Esophagus muscularis mucosa (tissue), 4 donors: ENCODE results near the gene IL1R2. TPM values are rescaled to one million over a fixed set of nuclear protein-coding genes. Genes with fewer than 3 reads are reported as not detected.

Experiments used
- DNase-seq: peaks from one replicate; pipeline ENCODE4 v3.0.0-alpha.2; 2017; ENCODE audit errors: extremely low spot score
- H3K27ac ChIP-seq, 4 donors: fragments of 200-600 bp; sonication (generic); replicated peaks in 1 of 4; 1 replicate in 3 of 4; 2 replicates in 1 of 4; pipeline ENCODE4 v1.5.1; 2016 to 2019; ENCODE audit warnings: mild to moderate bottlenecking in 1 of 4
- H3K27me3 ChIP-seq, 4 donors: fragments of 200-600 bp; sonication (generic); one replicate each; pipeline versions ENCODE4 v1.5.1 to v1.6.0; 2016 to 2019
- H3K36me3 ChIP-seq, 4 donors: fragments of 200-600 bp; sonication (generic); one replicate each; pipeline ENCODE4 v1.5.1; 2016 to 2019
- H3K4me1 ChIP-seq, 4 donors: fragments of 200-600 bp; sonication (generic); one replicate each; pipeline ENCODE4 v1.5.1; 2016 to 2019
- H3K4me3 ChIP-seq, 4 donors: fragments of 200-600 bp; sonication (generic); 1 replicate in 2 of 4; 2 replicates in 2 of 4; pipeline ENCODE4 v1.5.1; 2016 to 2019; ENCODE audit warnings: mild to moderate bottlenecking in 4 of 4, moderate library complexity in 1 of 4
- H3K9me3 ChIP-seq, 4 donors: fragments of 200-600 bp; sonication (generic); 1 replicate in 3 of 4; 2 replicates in 1 of 4; pipeline ENCODE4 v1.5.1; 2016 to 2019
- EP300 ChIP-seq: sonication (generic); formaldehyde crosslinking; IDR thresholded peaks from one replicate; pipeline ENCODE4 v1.6.1; 2017; ENCODE audit warnings: antibody characterized with exemption
- POLR2A ChIP-seq: fragments of 450-650 bp; IDR thresholded peaks from one replicate; pipeline ENCODE4 v1.6.1; 2017; ENCODE audit warnings: antibody characterized with exemption, moderate library complexity, mild to moderate bottlenecking, low read depth
- POLR2AphosphoS5 ChIP-seq, 2 donors: sonication (generic); formaldehyde crosslinking; IDR thresholded peaks; one replicate each; pipeline ENCODE4 v1.6.1; 2017; ENCODE audit warnings: antibody characterized with exemption in 2 of 2
- WGBS: methylation state at CpG from one replicate; pipeline ENCODE4 v1.1.5; 2018; 5-methylcytosine and 5-hydroxymethylcytosine counted together
- intact Hi-C: fragments of 100-400 bp; cut with DNase I; formaldehyde crosslinking; loops from one replicate; pipeline ENCODE4 v1.15.1; 2023
- total RNA-seq, 4 donors: library from RNA; depleted of rRNA; stranded (reverse); fragments of >200 nt; gene quantifications; one replicate each; pipeline versions ENCODE4 v1.1.0 to v1.2.1, GENCODE V29; 2016
- TF ChIP-seq, protein P1 (sequence below), 3 experiments: fragments of 200-600 bp in 2 of 3; fragments of 450-650 bp in 1 of 3; sonication (generic) in 2 of 3; IDR thresholded peaks; one replicate each; pipeline ENCODE4 v1.5.1; 2017 to 2019; ENCODE audit warnings: antibody characterized with exemption in 3 of 3, mild to moderate bottlenecking in 2 of 3, moderate library complexity in 1 of 3

The IL1R2 gene
- total RNA-seq, 4 donors from 2014 or later = 2.5 to 56.2 (median 6.4) TPM

DNA sequence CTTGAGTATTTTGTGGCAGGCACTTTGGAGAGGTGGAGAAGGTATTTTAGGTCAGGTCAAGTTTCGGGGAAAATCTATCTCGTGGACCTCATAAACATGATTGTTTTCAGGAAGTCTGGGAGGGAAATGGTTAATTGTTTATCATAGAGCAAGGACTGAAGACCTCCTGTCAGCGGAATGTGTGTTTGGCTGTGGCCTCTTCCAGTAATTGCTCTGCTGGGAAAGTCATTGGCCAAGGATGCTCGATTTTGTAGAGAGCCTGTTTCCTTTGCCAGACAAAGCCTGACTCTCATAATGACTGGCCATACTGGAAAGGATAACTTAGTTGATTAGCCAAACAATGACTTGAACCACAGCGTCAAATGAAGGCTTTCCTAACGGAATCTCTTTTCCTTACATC is 30.0 kb downstream of the IL1R2 start:
- Histone ChIP-seq H3K4me3 (no peak overlapping the region), H3K9me3 (no peaks in the 10 kb centered on the region), H3K27ac (peak overlapping the region in 2 of 4 donors; percentile 32 to 52), H3K4me1 (peaks cover 14 to 26% (median 18%) of the 10 kb centered on the region in 4 donors), H3K36me3 (no peaks in the 10 kb centered on the region), H3K27me3 (no peaks in the 10 kb centered on the region)
- 60% methylated on average over 6 of the region's 6 CpGs for WGBS
- TF ChIP-seq POLR2AphosphoS5 (IDR thresholded peaks at IDR 0.05) = peak in 1 of 2 donors; percentile 33
- TF ChIP-seq EP300 = no peak
- intact Hi-C loops = loop anchor here (2.0 kb wide), 1 partner anchor 145 kb away; no protein-coding TSS in a partner anchor
- DNase-seq = no peak

DNA sequence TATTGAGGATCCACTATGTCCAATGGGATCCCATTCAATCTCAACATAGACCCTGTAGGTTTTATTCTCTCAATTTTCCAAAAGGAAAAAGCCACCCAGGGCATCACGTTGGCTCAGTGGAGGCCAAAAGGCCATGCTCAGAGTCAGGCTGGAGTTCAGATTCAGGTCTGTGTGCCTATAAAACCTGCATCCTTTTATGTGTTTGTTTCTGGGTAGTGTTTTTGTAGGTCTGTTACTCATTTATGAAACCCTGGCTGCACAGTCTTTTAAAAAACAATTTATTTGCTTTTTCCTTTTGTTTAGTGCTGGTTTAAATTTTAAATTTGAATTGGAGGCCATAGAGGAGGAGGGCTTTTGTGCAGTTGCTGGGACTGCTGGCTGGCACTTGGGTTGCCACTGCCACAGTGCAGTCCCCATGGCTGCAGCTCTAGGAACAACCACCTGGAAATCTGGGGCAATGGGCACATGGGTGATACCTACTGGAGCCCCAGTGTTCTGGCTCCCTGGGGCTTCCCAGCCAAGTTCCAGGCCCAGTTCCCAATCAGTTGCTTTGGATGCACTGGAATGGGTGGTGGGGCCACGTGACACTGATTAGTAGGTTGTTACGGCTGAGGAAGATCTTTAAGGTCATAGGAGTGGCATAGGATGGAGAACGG is 31.3 kb downstream of the IL1R2 start:
- Histone ChIP-seq H3K27me3 (no peaks in the 10 kb centered on the region), H3K4me3 (no peak overlapping the region), H3K27ac (peak overlapping the region in 1 of 4 donors; percentile 52), H3K4me1 (peaks cover 26 to 38% (median 31%) of the 10 kb centered on the region in 4 donors), H3K9me3 (no peaks in the 10 kb centered on the region), H3K36me3 (no peaks in the 10 kb centered on the region)
- DNase-seq = no peak
- intact Hi-C loops = no loop called here
- TF ChIP-seq EP300 (no peak), POLR2A (no peak), POLR2AphosphoS5 (IDR thresholded peaks at IDR 0.05) (no peak)
- TF ChIP-seq, protein P1, sequence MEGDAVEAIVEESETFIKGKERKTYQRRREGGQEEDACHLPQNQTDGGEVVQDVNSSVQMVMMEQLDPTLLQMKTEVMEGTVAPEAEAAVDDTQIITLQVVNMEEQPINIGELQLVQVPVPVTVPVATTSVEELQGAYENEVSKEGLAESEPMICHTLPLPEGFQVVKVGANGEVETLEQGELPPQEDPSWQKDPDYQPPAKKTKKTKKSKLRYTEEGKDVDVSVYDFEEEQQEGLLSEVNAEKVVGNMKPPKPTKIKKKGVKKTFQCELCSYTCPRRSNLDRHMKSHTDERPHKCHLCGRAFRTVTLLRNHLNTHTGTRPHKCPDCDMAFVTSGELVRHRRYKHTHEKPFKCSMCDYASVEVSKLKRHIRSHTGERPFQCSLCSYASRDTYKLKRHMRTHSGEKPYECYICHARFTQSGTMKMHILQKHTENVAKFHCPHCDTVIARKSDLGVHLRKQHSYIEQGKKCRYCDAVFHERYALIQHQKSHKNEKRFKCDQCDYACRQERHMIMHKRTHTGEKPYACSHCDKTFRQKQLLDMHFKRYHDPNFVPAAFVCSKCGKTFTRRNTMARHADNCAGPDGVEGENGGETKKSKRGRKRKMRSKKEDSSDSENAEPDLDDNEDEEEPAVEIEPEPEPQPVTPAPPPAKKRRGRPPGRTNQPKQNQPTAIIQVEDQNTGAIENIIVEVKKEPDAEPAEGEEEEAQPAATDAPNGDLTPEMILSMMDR (IDR thresholded peaks at IDR 0.05) = no peak
- 95% methylated on average over 4 of the region's 4 CpGs for whole genome bisulfite sequencing

DNA sequence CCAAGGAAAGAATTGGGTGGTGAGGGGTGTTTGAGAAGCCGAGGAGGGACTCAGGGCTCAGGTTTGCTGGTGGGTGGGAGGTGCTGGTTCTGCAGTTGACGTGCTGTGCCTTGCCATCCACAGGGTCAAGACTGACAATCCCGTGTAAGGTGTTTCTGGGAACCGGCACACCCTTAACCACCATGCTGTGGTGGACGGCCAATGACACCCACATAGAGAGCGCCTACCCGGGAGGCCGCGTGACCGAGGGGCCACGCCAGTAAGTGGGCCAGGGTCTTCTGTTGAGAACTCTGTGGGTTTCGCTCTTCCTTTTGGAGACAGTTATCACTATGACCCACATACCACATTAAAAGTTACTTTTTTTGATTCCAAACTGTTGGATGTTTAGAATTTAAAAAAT is 32.6 kb downstream of the IL1R2 start:
- H3K4me1 ChIP-seq = peaks cover 28 to 45% (median 35%) of the 10 kb centered on the region in 4 donors
- no peaks in the 10 kb centered on the region for H3K27me3 ChIP-seq
- H3K36me3 ChIP-seq = no peaks in the 10 kb centered on the region
- no peak overlapping the region for H3K27ac ChIP-seq
- no peak for DNase-seq
- no peak overlapping the region for H3K4me3 ChIP-seq
- 94% methylated on average over 11 of the region's 12 CpGs for WGBS
- H3K9me3 ChIP-seq = no peaks in the 10 kb centered on the region
- TF ChIP-seq, protein P1 (IDR thresholded peaks at IDR 0.05) = no peak
- no peak for TF ChIP-seq EP300
- TF ChIP-seq POLR2AphosphoS5 (IDR thresholded peaks at IDR 0.05) = no peak
- TF ChIP-seq POLR2A = no peak
- intact Hi-C loops = no loop called here

DNA sequence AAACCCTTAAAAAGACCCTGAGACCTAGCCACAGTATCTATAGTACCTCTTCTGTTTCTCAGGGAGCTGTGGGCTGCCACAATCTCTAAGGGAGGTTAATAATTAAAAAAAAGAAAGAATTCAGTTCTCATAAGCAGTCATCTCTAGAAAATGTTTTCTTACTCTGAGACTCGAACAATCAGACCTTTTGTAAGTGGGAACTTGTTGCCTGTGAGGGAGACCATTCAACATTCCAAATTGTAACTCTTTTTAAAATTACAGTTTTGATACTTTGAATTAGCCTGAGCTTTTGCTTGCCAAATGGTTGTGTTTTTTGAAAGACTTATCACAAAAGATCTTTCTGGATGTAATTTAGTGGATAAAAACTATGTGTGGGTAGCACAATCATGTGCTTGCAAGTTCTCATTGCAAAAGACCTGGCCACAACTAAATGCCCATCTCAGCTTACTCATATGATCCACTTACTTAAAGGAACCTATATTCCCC is 33.3 kb downstream of the IL1R2 start:
- no peak for DNase-seq

More for the DNA sequence above, 33.3 kb downstream of the IL1R2 start:
- peaks cover 28 to 45% (median 35%) of the 10 kb centered on the region in 4 donors for H3K4me1 ChIP-seq
- H3K9me3 ChIP-seq = no peaks in the 10 kb centered on the region
- WGBS = 77% methylated on average over 1 of the region's 1 CpG
- no peak overlapping the region for H3K27ac ChIP-seq
- no peak overlapping the region for H3K4me3 ChIP-seq
- intact Hi-C loops = no loop called here
- H3K36me3 ChIP-seq = no peaks in the 10 kb centered on the region
- TF ChIP-seq EP300 (no peak), POLR2AphosphoS5 (IDR thresholded peaks at IDR 0.05) (no peak), POLR2A (no peak)
- TF ChIP-seq, protein P1 (IDR thresholded peaks at IDR 0.05) = no peak
- no peaks in the 10 kb centered on the region for H3K27me3 ChIP-seq
